Non-pigmented ciliary epithelial cell (primary cell): ENCODE data around the gene EHMT1.
"Not testable (repeated sequence)": the region's sequence is repeated elsewhere in the genome, so short reads cannot be mapped to it uniquely, and the experiment has no call there.

ENCODE experiments used
- DNase-seq: peaks from one replicate; pipeline ENCODE4 v3.0.0-alpha.2; 2010; ENCODE audit warnings: low read depth

EHMT1 gene

DNA sequence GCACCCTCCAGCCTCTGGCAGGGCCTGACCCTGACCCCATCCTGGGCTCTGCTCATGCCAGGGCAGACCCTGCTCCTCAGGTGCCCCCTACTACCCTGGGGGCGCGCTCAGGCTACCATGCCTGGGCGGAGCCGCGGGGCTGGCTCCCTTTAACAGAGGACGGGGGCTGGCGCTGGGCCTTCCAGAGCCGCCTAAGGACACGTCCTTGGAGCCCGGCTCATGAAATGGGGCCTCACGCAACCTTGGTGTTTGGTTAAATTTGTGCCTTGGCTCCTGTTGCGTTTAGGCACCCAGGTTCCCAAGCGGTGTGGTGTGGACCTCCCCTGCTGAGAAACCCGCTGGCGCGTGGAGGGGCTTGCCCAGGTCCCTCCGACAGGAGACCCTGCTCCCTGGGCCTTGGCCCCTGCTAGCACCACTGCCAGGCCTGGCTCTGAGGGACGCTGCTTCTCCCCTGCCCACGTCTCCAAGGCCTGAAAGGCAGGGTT, 3.4 kb upstream of the EHMT1 start:
- DNase-seq: no peak

DNA sequence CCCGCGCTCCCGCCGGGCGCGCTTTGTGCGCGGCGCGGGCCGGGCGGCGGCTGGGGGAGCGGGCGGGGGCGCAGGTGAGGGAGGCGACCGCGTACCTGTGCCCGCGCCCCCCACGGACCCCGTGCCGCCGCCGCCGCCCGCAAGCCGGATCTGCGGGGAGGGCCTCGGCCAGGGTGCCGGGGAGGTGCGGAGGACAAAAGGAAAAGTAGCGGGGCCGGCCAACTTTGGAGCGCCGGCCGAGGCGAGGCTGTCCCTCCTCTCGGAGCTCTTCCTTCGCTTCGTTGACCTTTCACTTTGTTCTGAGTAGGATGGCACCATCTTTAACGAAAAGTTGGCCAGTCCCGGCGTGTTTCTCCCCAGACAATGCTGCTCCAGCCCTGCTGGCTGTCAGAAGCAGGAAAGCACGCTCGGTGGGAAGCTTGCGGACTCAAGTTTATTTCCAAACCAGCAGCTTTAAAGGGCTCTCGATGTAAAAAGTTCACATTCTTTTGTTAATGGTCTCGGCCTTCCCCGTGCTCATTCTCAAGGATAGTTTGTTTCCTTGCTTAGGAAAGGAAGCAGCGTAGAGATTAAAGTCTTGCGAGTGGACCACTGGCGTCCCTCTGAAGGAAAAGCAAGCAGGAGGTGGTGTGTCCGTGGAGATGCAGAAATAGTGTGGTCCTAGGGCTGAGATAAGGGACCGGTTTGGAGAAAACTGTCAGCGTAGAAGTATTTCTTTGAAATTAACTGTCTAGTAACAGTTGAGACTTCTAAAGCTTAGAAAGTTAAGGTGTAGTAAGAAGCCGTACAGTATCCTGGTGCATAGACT, 639 bp downstream of the EHMT1 start:
- DNase-seq: no peak

DNA sequence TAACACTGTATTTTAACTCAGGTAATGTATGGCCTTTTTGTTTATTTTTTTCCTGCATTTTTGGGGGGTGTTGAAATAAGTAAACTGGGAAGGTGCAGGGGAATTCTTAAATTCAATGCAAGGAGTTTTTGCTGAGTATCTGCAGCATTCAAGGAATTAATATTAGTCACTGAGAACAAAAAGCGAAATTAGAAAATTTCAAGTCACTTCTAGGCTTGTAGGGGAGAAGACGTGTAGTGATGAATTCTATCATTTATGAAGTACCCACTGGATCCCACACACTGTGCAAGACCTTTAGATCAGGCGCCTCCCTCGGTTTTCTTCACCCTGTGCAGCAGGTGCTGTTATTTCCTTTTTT, 1.2 kb downstream of the EHMT1 start:
- DNase-seq: no peak

DNA sequence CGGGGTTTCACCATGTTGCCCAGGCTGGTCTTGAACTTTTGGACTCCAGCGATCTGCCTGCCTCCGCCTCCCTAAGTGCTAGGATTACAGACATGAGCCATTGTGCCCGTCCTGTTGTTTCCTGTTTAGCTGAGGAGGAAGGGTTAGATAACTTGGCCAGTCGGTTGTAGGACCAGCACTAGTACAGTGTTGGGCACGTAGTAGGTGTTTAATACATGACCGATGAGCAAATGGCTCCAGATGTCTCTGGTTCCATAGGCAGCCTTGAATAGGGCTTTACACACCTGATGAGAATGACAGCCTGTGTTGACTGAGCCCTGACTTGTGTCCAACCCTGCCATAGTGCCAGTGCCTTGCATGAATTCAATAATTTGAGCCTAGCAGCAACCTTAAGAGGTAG, 1.8 kb downstream of the EHMT1 start:
- no peak for DNase-seq

DNA sequence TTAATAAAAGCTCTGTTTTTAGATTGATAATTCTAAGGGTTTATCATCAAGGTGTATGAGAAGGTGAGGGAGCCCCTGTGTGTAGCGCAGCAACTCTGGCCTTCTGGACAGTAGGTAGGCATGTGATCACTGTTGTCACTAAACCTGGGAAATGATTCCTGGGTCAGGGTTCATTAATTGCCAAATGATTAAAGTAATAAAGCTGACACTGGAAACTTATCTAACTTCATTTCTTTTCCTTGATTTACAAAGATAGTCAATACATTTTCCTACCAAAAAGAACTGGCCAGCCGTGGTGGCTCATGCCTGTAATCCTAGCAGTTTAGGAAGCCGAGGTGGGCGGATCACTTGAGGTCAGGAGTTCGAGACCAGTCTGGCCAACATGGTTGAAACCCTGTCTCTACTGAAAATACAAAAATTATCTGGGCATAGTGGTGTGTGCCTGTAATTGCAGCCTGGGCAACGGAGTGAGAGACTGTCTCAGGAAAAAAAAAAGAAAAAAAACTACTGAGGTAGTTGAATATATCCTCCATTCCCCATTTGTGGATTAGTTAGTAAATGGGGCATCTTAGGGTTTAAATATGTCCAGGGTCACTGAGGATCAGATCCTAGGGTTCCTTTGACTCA, 2.4 kb downstream of the EHMT1 start:
- DNase-seq: no peak

DNA sequence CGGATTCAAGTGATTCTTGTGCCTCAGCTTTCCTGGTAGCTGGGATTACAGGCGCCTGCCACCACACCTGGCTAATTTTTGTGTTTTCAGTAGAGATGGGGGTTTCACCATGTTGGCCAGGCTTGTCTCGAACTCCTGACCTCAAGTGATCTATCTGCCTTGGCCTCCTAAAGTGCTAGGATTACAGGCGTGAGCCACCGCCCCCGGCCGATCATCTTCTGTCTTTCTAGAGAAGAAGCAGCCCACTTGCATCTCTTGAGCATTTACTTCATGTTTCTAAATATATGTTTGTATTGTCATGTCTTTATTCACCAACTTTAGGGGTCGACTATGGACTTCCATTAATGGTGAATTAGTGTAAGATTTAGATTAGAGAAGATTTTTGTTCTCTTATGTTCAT, 3.4 kb downstream of the EHMT1 start:
- DNase-seq: not testable (repeated sequence)

DNA sequence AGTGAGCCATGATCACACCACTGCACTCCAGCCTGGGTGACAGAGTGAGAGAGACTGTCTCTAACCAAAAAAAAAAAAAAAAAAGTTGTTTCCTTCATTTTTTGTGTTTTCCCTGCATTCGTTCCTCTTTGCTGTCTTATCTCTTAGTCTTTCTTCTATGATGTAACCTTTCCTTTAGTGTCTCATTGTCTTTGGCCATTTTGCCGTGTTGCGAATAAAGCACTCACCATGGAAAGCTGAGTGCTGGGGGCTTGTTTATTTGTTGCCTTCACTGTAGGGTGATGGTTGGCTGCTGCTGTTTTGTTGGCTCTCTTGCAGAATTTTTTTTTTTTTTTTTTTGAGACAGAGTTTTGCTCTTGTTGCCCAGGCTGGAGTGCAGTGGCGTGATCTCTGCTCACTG, 7.7 kb downstream of the EHMT1 start:
- no peak for DNase-seq

DNA sequence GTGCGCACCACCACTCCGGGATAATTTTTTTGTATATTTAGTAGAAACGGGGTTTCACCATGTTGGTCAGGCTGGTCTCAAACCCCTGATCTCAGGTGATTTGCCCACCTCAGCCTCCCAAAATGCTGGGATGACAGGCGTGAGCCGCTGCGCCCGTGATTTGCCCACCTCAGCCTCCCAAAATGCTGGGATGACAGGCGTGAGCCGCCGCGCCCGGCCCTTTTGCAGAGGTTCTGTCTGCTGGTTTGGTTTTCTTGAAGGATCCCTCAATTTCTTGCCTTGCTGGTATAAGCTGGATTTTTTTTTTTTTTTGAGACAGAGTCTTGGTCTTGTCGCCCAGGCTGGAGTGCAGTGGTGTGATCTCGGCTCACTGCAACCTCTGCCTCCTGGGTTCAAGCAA, 8.6 kb downstream of the EHMT1 start:
- not testable (repeated sequence) for DNase-seq

DNA sequence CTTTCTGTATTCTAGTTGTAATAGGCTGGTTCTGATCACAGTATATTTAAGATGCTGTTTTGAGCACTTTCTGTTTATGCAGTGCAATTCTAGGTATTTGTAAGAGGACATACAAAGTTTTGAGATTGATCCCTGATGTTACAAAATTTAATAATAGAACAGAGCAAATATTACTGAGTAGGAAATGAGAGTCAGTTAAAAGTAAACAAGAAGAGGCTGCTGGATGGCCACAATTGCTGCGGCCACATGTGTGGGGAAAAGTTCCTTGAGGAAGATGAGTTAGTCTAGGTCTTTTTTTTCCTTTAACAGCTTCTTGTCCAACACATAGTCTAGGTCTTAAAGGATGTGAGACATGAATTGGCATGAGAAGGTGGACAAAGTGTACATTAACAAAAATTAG, 11.3 kb downstream of the EHMT1 start:
- no peak for DNase-seq

DNA sequence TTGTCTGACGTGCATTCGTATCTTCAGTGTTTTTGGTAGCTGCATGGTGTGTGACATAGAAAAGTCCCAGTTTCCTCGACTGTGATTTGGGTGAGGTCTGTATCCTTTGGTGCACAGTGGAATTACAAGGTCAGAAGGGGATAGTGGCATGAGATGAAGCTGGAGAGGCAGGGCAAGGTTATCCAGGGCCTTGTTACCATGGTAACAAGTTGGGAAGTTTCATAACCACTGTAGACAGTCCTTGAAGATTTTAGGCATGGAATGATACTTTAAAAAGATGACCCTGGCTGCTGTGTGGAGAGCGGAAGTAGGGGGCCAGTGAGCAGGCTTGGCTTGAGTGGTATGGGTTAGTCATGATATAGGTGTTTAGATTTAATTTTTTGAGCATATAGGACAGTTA, 11.9 kb downstream of the EHMT1 start:
- no peak for DNase-seq

DNA sequence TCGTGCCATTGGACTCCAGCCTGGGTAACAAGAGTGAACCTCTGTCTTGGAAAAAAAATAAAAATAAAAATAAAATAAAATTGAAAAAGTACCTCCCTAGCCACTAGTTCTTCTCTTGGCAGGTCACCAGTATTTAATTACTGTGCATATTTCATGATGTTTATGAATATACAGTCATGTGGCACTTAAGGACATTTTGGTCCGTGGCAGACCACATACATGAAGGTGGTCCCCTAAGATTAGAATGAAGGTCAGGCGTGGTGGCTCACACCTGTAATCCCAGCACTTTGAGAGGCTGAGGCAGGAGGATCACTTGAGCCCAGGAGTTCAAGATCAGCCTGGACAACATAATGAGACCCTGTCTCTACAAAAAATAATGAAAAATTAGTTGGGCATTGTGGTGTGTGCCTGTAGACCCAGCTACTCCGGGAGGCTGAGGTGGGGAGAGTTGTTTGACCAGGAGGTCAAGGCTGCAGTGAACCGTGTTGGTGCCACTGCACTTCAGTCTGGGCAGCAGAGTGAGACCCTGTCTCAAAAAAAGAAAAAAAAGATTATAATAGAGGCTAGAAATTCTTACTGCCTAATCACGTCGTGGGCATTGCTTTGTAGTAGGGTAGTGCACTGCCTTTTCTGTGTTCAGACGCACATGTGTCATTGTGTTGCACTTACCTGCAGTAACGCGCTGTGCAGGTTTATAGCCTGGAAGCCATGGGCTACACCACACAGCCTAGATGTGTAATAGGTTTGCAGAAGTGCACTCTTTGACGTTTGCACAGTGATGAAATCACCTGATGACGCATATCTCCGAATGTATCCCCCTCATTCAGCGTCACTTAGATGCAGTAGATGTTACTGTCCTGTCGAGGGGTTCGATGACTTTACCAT, 12.8 kb downstream of the EHMT1 start:
- no peak for DNase-seq

DNA sequence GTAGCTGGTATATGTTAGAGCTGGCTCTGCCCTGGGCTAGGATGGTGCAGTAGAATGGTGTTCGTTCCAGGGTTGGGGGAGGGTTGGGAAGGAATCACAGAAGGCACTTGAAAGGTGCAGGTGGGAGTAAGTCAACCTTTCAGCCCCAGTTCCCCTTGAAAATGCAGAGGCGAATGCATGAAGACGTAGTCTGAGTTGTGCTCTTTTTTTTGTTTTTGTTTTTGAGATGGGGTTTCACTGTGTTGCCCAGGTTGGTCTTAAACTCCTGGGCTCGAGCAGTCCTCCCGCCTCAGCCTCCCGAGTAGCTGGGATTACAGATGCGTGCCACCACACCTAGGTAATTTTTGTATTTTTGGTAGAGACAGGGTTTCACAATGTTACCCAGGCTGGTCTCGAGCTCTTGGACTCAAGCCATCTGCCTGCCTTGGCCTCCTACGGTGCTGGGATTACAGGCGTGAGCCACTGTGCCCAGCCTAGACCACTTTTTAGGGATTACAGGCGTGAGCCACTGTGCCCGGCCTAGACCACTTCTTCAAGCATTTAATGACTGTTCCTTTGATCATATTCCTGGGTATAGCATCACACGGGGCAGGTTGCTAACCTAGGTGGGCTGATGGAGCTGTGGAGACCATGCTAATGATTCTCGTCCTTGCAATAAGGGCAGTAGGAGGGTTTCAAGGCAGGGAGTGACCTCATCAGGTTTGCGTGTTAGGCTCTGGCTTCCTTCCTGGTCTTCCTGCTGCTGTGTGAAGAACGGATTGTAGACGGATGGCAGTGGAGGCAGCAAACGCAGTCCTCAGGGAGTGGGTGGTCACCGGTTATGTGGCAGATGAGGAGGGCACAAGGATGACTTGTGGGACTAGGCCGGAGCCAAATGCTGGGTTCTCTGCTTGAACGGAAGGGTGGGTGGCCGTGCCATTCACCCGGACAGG, 13.7 kb downstream of the EHMT1 start:
- DNase-seq: no peak

DNA sequence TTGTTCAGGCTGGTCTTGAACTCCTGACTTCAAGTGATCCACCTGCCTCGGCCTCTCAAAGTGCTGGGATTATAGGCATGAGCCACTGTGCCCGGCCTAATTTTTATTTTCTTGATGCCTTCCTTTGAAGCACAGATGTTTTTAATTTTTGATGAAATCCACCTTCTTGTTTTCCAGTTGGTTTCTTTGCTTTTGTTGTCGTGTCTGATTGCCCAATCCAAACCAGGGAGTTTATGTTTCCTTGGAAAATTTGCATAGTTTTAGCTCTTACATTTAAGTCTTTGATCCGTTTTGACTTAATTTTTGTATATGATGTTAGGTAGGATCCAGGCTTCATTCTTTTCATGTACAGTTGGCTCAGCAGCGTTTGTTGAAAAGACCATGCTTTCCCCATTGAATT, 15.2 kb downstream of the EHMT1 start:
- DNase-seq: no peak

DNA sequence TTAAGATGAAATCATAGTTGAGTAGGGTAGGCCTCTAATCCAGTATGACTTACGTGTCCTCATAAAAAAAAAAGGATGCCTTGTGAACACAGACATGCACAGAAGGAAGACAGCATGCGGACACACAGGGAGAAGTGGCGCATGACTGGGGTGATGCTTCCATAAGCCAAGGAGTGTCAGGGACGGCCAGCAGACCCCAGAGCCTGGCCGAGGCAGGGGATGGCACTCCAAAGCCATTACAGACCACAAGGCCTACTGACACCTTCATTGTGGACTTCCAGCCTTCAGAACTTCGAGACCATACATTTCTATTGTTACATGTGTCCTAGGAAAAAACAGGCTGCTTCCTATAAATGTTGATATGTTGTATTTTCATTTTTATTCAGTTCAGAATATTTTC, 19.9 kb downstream of the EHMT1 start:
- no peak for DNase-seq

DNA sequence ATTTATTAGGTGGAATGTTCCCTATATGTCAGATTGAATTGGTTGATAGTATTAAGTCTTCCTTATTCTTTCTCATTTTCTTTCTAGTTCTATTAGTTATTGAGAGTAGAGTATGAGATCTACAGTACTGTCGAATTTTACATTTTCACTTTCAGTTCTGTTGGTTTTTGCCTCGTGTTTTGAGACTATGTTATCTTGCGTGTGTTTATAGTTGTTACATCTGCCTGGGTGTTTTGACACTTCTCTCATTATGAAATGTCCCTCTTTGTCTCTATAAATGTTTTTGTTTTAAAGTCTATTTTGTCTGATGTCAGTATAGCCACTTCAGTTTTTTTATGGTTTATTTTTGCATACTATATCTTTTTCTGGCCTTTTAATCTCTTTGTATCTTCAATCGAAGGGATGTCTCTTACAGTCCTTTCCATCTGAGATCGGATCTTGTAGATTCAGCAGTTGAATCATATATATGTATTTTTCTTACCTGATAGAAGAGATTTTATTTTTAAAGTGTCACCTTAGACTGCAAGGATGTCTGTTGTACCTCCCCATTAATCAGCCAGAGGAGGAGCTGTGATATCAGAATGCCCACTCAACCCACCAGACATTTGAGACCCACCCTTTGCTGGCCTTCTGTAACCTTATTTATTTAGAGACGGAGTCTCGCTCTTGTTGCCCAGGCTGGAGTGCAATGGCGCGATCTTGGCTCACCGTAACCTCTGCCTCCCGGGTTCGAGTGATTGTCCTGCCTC, 20.7 kb downstream of the EHMT1 start:
- no peak for DNase-seq

DNA sequence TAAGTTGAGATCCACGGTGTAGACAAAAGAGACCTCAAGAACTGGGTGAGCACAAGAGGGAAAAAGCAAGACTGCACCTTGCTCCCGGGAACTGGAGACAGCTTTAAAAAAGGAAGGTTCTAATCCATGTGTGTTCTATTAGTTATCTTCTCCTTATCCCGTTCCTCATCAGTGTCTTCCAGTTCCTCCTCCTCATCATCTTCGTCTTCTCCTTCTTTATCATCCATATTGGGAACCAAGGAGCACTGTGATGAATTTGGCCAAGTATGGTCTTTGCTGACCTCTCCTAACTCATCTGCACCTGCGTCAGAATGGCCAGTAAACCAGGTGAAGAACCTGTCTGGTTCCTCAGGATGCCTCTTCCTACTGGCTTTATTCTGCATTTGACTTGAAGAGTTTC, 22.1 kb downstream of the EHMT1 start:
- DNase-seq: no peak

DNA sequence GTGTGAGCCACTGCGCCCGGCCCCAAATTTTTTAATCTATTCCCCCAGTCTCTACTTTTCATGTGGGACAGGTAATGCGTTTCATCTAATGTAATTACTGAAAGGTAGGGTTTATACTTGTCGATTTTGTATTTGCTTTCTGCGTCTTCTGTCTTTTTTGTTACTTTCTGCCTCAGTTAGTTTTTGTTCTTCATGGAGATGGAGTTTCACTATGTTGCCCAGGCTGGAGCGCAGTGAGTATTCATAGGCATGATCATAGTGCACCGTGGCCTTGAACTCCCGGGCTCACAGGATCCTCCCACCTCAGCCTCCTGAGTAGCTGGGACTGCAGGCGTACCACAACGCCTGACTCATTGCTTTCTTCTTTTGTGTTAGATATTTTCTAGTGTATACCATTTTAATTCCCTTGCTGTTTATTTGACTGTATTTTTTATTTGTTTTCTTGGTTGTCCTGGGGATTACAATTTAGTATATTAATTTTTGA, 23.4 kb downstream of the EHMT1 start:
- no peak for DNase-seq

DNA sequence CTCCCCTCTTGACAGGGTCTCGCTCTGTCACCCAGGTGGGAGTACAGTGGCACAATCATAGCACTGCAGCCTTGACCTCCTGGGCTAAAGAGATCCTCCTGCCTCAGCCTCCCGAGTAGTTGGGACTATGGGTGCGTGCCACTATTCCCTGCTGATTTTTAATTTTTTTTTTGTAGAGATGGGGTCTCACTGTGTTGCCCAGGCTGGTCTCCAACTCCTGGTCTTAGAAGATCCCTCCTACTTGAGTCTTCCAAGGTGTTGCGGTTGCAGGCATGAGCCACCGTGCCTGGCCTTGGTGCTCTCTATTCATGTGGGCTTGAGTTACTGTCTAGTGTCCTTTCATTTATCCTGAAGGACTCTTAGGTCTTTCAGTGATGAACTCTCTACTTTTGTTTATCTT, 24.1 kb downstream of the EHMT1 start:
- DNase-seq: no peak

DNA sequence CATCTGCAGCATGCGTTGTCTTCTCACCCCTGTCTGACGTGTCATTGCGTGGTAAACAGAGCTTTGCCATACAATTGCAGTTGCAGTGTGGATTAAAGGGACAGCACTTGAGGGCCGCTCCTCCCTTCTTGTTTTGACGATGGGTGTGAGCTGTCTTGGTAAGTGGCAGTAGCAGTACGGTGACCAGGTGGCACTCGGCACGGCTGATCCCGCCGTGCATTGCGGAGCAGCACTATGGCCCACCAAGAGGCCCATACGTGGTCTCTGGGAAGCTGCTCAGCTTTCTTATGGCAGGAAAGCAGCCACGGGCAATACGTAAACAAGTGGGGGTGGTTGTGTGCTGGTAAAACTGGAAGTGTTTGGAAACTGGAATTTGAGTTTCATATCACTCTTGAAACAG, 25.1 kb downstream of the EHMT1 start:
- DNase-seq: no peak

DNA sequence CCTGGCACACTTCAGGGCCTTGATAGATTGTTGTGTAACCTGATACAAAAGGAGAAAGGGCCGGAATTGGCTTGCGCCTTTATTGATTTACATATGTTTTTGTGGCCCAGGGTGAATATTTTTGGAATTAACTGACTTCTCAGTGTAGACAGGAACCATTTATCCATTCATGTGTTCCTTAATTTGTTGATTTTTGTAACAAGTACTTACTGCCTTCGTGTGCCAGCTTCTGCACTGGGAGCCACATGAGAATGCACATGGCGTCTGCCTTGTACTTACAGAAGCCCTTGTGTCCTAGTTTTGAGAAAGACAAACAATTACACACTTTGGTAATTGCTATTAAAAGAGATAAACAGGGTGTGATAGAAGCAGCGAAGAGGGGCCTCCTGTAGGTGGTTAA, 26.4 kb downstream of the EHMT1 start:
- no peak for DNase-seq

DNA sequence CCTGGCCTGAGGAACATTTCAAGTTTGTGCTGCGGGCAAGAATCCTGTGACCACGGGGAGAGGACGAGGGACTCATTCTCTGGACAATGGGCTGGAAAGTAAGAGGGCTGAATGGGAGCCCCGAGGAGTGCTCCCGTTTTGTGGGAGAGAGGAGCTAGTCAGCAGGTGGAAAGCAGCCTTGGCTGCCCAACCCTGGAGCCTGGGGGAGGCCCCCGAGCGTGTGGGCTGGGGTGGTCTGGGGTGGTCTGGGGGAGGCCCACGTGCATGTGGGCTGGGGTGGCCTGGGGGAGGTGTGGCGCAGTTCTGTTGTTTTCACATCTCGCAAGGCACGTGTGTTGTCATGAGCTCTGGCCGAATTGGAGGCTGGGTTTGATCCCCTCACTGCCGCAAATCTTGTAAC, 27.5 kb downstream of the EHMT1 start:
- DNase-seq: no peak
